GM21737 (cell line): ENCODE results near the gene PRRC2B.
"Not testable (repeated sequence)": the region's sequence is repeated elsewhere in the genome, so short reads cannot be mapped to it uniquely, and the experiment has no call there.

Source experiments
- ATAC-seq: cut with Tn5 transposase; IDR thresholded peaks from one replicate; pipeline ENCODE4 v1.9.1; 2021; ENCODE audit warnings: mild to moderate bottlenecking, moderate library complexity; ENCODE audit not compliant: unreplicated experiment

Gene PRRC2B

GRCh38 chr9:131529597-131530545 lies 136.0 kb downstream of the PRRC2B start:
- no peak for ATAC-seq

GRCh38 chr9:131530546-131530919 lies 136.6 kb downstream of the PRRC2B start:
- no peak for ATAC-seq

DNA sequence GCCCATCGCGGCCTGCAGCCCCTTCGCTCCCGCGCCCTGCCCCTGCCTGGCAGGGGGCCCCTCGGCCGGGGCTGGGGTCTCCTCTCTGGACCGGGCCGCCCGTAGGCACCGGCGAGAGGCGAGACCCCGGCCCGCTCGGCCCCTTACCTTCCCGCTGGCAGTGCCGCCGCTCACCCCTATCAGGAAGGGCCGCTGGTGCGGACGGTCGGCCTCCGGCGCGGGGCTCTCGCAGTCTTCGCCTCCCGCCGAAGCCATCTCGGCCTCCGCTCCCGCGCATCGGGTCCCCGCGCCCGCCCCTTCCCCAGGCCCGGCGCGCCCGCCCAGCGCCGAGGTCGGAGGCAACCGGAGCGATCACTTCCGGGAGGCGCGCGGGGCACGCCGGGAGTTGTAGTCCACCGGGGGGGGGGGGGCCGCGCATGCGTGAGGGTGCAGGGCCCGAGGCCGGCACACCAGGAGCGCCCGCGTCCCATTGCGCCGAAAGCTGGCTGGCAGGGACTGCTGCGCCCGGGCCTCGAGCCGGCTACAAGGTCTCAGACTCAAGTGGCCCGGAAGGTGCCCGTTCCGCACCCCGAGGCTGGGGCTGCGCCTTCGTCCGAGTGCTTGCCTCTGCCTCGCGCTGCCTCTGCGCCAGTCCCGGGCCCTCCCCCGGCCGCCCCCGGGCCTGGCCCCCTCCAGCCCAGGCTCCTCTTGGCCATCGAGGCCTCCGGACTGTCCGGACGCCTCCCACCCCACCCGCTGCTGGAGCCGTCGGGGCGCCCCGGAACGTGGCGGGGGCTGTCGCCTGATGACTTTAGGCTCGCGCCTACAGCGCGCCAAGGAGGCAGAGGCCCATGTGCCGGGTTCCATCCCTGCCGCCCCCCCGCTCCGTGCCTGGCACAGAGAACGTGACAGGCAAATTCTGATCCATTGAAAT lies 137.3 kb downstream of the PRRC2B start, which contains the start of gene UCK1:
TSS of gene UCK1 (minus strand) at position 344 of the 913 bp plus-strand sequence. CDS start at position 255, 89 bp downstream.
- peak; percentile 76 for ATAC-seq

DNA sequence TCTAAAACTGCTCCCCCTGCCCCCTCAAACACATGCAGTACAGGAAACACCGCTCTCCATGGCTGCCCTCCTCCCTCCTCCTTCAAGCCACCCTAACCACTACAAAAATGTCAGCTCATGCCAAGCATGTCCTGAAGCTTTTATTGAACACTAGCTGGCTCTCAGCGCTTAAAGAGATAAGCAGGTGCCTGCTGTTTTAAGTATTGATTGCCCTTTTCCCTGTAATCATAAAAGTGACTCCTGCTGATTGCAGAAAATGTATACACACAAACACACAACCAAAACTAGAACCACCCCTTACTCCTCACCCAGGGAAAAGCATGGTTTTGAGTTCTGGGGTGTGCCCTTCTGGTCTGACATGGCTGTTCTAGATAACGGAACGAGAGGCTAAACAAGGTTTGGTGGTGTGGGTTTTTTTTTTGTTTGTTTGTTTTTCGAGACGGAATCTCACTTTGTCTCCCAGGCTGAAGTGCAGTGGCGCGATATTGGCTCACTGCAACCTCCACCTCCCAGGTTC lies 140.9 kb downstream of the PRRC2B start:
- no peak for ATAC-seq

DNA sequence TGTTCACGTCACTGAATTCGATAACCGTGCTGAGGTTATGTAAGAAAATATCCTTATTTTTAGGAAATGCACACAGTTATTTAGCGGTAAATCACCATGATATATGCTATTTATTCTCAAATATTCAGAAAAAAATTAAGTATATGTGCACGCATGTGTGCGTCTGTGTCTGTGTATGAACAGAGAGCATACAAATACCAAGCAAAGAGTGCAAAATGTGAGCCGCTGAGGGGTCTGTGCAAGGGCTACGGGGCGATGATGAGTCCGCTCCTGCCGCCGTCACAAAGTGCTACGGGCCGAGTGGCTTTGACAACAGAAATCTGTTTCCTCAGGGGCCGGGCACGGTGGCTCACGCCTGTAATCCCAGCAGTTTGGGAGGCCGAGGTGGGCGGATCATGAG lies 144.1 kb downstream of the PRRC2B start:
- no peak for ATAC-seq

DNA sequence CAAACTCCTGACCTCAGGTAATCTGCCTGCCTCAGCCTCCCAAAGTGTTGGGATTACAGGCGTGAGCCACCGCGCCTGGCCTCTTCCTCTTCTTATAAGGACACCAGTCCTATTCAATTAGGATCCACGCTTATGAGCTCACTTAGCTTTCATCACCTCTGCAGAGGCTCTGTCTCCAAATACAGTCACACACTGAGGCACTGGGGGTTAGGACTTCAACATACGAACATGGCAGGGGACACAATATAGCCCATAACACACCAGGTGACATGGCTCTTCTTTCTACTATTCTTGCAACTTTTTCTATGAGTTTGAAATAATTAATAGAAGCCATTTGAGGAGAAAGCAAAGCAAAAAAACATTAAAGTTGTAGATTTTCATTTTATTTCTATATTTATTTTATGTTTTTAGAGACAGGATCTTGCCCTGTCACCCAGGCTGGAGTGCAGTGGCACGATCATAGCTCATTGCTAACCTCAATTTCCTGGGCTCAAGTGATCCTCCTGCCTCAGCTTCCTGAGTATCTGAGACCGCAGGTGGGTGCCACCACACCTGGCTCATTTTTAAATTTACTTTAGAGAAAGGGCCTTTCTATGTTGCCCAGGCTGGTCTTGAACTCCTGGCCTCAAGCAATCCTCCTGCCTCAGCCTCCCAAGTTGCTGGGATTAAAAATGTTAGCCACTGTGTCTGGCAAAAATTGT lies 145.5 kb downstream of the PRRC2B start:
- ATAC-seq = no peak

DNA sequence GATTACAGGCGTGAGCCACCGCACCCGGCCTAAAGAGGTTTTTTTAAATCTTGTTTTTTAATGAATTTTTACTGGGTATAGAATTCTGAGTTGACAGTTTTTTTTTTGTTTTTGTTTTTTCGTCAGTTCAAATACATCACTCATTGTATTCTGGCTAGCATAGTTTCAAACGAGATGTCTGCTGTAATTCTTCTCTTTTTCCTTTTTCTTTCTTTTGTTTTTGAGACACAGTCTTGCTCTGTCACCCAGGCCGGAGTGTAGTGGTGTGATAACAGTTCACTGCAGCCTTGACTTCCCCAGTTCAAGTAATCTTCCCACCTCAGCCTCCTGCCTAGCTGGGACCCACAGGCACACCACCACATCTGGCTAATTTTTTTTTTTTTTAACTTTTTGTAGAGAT lies 149.3 kb downstream of the PRRC2B start:
- ATAC-seq = no peak

DNA sequence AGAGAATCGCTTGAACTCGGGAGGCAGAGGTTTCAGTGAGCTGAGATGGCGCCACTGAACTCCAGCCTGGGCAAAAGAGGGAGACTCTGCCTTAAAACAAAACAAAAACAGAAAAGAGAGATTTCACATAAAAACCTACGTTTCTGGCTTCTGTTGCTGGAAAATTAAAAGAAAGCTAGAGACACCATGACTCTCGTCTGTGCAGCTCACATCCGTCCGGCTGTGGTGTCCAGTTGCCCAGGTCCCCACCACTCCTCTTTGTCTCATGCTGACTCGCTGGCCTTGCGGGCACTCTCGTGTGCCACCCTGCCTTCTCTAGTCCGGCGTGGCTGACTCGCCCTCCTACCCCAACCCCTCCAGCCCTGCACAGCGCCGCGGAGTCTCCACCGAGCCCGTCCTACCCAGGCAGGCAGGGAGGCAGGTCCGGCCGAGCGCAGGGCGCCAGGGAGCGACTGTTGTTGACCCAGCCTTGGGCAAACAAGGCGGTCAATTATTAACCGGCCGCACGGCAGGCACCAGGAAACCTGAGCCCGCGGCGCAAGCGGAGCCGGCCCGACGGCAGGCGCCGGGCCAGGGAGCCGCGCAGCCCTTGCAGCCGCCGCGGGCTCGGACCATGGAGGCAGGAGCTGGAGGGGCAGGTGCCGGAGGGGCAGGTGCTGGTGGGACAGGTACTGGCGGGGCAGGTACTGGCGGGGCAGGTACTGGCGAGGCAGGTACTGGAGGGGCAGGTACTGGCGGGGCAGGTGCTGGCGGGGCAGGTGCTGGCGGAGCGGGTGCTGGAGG lies 151.3 kb downstream of the PRRC2B start, which contains the start of gene PRRT1B:
TSS of gene PRRT1B (plus strand) at position 521 of the 783 bp plus-strand sequence. CDS start at position 614, 93 bp downstream.
- no peak for ATAC-seq

GRCh38 chr9:131545786-131546335 lies 152.0 kb downstream of the PRRC2B start:
- no peak for ATAC-seq

DNA sequence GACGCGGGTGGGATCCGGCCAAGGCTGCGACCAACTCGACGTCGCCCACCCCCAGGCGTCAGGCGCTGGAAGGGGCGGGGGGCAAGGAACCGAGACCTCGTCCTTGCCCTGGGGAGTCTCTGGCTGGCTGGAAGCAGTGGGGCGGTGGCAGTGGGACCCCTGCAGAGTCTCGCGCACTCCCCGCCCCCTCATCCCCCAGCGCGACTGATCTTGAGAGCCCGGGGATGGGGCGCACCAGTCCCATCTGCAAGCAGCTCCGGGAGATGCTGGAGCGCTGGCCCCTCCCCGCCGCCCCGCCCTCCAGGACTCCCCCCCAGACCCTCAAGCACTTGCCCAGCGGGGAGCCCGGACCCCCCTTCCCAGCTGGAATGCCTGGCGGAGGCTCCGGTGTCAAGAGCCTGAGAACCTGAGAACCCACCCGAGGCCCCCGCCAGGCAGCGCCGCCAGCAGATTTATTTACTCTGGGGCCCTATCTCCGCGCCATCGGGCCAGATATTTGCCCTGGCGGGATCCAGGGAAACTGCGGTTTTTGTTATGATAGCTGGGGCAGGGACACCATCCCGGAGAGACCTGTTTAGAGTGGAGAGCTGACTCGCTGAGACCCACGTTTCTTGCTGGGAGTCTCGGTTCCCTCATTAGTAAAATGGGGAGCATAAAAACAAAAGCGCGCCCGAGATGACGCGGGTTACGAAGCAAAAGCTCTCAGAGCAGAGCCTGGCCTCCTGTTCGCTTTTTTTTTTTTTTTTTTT lies 152.6 kb downstream of the PRRC2B start:
- ATAC-seq = no peak

- not testable (repeated sequence) for ATAC-seq
These were observed 155.3 kb downstream of the PRRC2B start for GRCh38 chr9:131549186-131549585.
